Muscle layer of colon (tissue), 2 donors: ENCODE measurements around the gene LTO1.

Source experiments
- H3K27ac ChIP-seq: one replicate; pipeline ENCODE4 v1.7.0; 2013; ENCODE audit warnings: low read depth, mild to moderate bottlenecking, low read length, moderate library complexity
- H3K27me3 ChIP-seq, 2 donors: one replicate each; pipeline ENCODE4 v1.7.0; 2013; ENCODE audit warnings: low read length in 2 of 2, mild to moderate bottlenecking in 2 of 2; ENCODE audit not compliant: insufficient read depth in 2 of 2, control insufficient read depth in 1 of 2
- H3K36me3 ChIP-seq: one replicate; pipeline ENCODE4 v1.7.0; 2013; ENCODE audit warnings: mild to moderate bottlenecking, low read length; ENCODE audit not compliant: insufficient read depth
- H3K4me1 ChIP-seq: one replicate; pipeline ENCODE4 v1.7.0; 2013; ENCODE audit warnings: mild to moderate bottlenecking, low read length; ENCODE audit not compliant: insufficient read depth
- H3K4me3 ChIP-seq, 2 donors: one replicate each; pipeline ENCODE4 v1.7.0; 2013; ENCODE audit warnings: low read length in 2 of 2, low read depth in 1 of 2, mild to moderate bottlenecking in 1 of 2, moderate library complexity in 1 of 2
- H3K9ac ChIP-seq: one replicate; pipeline ENCODE4 v1.7.0; 2013; ENCODE audit warnings: low read length
- H3K9me3 ChIP-seq: one replicate; pipeline ENCODE4 v1.7.0; 2013; ENCODE audit warnings: mild to moderate bottlenecking, low read length
- donor health status: abdominal sarcoma.
- donor health status: Adenocarcinoma of cecum.

Gene LTO1

GRCh38 chr11:69674886-69675714 lies at the start of gene LTO1:
Gene LTO1 (minus strand): TSS chr11:69675353. CDS start chr11:69675239, 114 bp downstream.
- H3K27ac ChIP-seq = peak within 1 kb of the TSS; percentile 72
- H3K4me1 ChIP-seq = peaks cover 19% of the 10 kb centered on the region
- peak within 1 kb of the TSS; percentile 85 for H3K9ac ChIP-seq
- H3K36me3 ChIP-seq = peaks cover 19% of the 10 kb centered on the region
- H3K4me3 ChIP-seq = peak within 1 kb of the TSS; percentile 84 to 94
- no peaks in the 10 kb centered on the region for H3K9me3 ChIP-seq
- H3K27me3 ChIP-seq = no peaks in the 10 kb centered on the region

DNA sequence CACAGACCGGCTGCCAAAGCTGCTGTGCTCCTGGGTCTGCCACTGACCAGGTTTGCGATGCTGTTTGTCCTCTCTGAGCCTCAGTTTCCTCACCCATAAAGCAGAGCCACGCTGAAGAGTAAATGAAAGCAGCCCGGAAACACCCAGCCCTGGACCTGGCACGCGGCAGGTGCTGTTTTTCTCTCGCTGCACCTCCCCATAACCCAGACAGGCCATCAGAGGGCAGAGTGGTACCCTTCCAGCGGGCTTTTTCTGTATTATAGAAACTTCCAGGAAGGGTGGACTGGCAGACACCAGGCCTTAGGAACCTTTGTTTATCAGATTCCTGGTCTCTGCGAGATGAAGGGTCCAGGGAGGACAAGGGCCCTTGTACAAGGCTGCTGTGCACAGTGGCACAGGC lies 46.6 kb upstream of the LTO1 start:
- H3K9me3 ChIP-seq = no peaks in the 10 kb centered on the region
- peaks cover 20 to 45% of the 10 kb centered on the region in 2 donors for H3K27me3 ChIP-seq
- H3K4me1 ChIP-seq = no peaks in the 10 kb centered on the region
- H3K9ac ChIP-seq = no peak overlapping the region
- H3K4me3 ChIP-seq = no peak overlapping the region
- no peaks in the 10 kb centered on the region for H3K36me3 ChIP-seq
- no peak overlapping the region for H3K27ac ChIP-seq

- Histone ChIP-seq H3K27ac (no peak overlapping the region), H3K27me3 (peaks cover 20 to 42% of the 10 kb centered on the region in 2 donors), H3K36me3 (no peaks in the 10 kb centered on the region), H3K4me1 (no peaks in the 10 kb centered on the region), H3K9me3 (no peaks in the 10 kb centered on the region), H3K4me3 (no peak overlapping the region), H3K9ac (no peak overlapping the region)
Observed at GRCh38 chr11:69721106-69721505, 46.0 kb upstream of the LTO1 start.

- Histone ChIP-seq H3K4me1 (no peaks in the 10 kb centered on the region), H3K9ac (no peak overlapping the region), H3K27me3 (peaks cover 20 to 39% of the 10 kb centered on the region in 2 donors), H3K27ac (no peak overlapping the region), H3K4me3 (no peak overlapping the region), H3K36me3 (no peaks in the 10 kb centered on the region), H3K9me3 (no peaks in the 10 kb centered on the region)
Observed at GRCh38 chr11:69718912-69719311, 43.8 kb upstream of the LTO1 start.

DNA sequence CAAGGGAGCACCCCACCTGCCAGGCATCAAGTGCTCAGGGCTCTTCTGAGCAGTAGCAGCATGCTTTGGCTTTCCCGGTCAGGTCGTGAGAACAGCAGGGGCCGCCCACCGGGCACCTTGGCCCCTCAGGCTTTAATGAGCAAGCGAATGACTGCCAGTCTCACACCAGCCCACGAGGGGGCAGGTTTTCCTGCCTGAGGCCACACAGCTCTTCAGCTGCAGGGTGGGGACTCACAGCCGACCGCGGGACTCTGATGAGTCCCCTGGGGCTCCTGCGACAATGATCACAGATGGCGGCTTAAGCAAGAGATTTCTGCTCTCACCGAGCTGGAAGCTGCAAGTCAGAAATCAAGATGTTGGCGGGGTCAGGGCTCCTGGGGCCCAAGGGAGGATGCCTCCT lies 43.0 kb upstream of the LTO1 start:
- Histone ChIP-seq H3K9ac (no peak overlapping the region), H3K27ac (no peak overlapping the region), H3K36me3 (no peaks in the 10 kb centered on the region), H3K9me3 (no peaks in the 10 kb centered on the region), H3K4me1 (no peaks in the 10 kb centered on the region), H3K4me3 (no peak overlapping the region), H3K27me3 (peaks cover 20 to 39% of the 10 kb centered on the region in 2 donors)

- Histone ChIP-seq H3K27me3 (peaks cover 20 to 43% of the 10 kb centered on the region in 2 donors), H3K27ac (no peak overlapping the region), H3K9me3 (no peaks in the 10 kb centered on the region), H3K9ac (no peak overlapping the region), H3K4me1 (no peaks in the 10 kb centered on the region), H3K4me3 (no peak overlapping the region), H3K36me3 (no peaks in the 10 kb centered on the region)
Observed at GRCh38 chr11:69716891-69717747, 42.0 kb upstream of the LTO1 start.

- H3K36me3 ChIP-seq = no peaks in the 10 kb centered on the region
- H3K27ac ChIP-seq = no peak overlapping the region
- no peak overlapping the region for H3K4me3 ChIP-seq
- peaks cover 13 to 33% of the 10 kb centered on the region in 2 donors for H3K27me3 ChIP-seq
- no peak overlapping the region for H3K9ac ChIP-seq
- H3K4me1 ChIP-seq = no peaks in the 10 kb centered on the region
- H3K9me3 ChIP-seq = no peaks in the 10 kb centered on the region
Observed at GRCh38 chr11:69716099-69716498, 40.9 kb upstream of the LTO1 start.

- no peak overlapping the region for H3K27ac ChIP-seq
- H3K36me3 ChIP-seq = no peaks in the 10 kb centered on the region
- no peaks in the 10 kb centered on the region for H3K4me1 ChIP-seq
- no peaks in the 10 kb centered on the region for H3K9me3 ChIP-seq
- peaks cover 13 to 33% of the 10 kb centered on the region in 2 donors for H3K27me3 ChIP-seq
- H3K4me3 ChIP-seq = no peak overlapping the region
- H3K9ac ChIP-seq = no peak overlapping the region
Observed at GRCh38 chr11:69715446-69715845, 40.3 kb upstream of the LTO1 start.

GRCh38 chr11:69711822-69712801 lies 37.0 kb upstream of the LTO1 start:
- no peaks in the 10 kb centered on the region for H3K9me3 ChIP-seq
- no peak overlapping the region for H3K4me3 ChIP-seq
- no peaks in the 10 kb centered on the region for H3K36me3 ChIP-seq
- H3K27me3 ChIP-seq = peaks cover 0 to 9% of the 10 kb centered on the region in 2 donors
- no peak overlapping the region for H3K27ac ChIP-seq
- H3K9ac ChIP-seq = no peak overlapping the region
- no peaks in the 10 kb centered on the region for H3K4me1 ChIP-seq

- Histone ChIP-seq H3K27me3 (peaks cover 0 to 27% of the 10 kb centered on the region in 2 donors), H3K4me1 (peaks cover 4% of the 10 kb centered on the region), H3K9me3 (no peaks in the 10 kb centered on the region), H3K27ac (no peak overlapping the region), H3K36me3 (no peaks in the 10 kb centered on the region), H3K4me3 (no peak overlapping the region), H3K9ac (no peak overlapping the region)
Observed at GRCh38 chr11:69708736-69709401, 33.7 kb upstream of the LTO1 start.
